ENCODE measurements around the gene SMIM38.

- TF ChIP-seq POLR2A (IDR thresholded peaks at IDR 0.05; ENCODE audit: low read depth, low read length) (no peak), CEBPB (IDR thresholded peaks at IDR 0.05; ENCODE audit: low read depth, low read length) (no peak), USF2 (IDR thresholded peaks at IDR 0.05; ENCODE audit: low read depth, low read length) (no peak), CTCF (conservative IDR thresholded peaks at IDR 0.05; ENCODE audit: low read depth, low read length) (no peak), SMC3 (IDR thresholded peaks at IDR 0.05; ENCODE audit: low read depth, low read length) (no peak), RAD21 (IDR thresholded peaks at IDR 0.05; ENCODE audit: low read length) (no peak), MAFK (IDR thresholded peaks at IDR 0.05; ENCODE audit: low read depth, low read length) (no peak), CHD1 (IDR thresholded peaks at IDR 0.05; ENCODE audit: low read depth, low read length) (no peak), RCOR1 (IDR thresholded peaks at IDR 0.05; ENCODE audit: insufficient replicate concordance, low read length) (no peak), FOS (IDR thresholded peaks at IDR 0.05; ENCODE audit: low read depth, low read length) (no peak), BHLHE40 (IDR thresholded peaks at IDR 0.05; ENCODE audit: low read depth, low read length) (no peak), ELK1 (IDR thresholded peaks at IDR 0.05; ENCODE audit: borderline replicate concordance, low read depth, low read length) (no peak), RFX5 (IDR thresholded peaks at IDR 0.05; ENCODE audit: low read depth, low read length) (no peak), MAZ (IDR thresholded peaks at IDR 0.05; ENCODE audit: borderline replicate concordance, low read depth, low read length) (no peak)
These were observed 48.7 kb downstream of the SMIM38 start for GRCh38 chr11:69204246-69204940.

Measured in IMR-90 (cell line).